Mucosa of rectum (tissue), 2 donors: ENCODE data around the gene NPHP4.

Experiments used
- H3K27ac ChIP-seq, 2 donors: one replicate each; pipeline ENCODE4 v1.7.0; 2013; ENCODE audit warnings: inconsistent platforms in 2 of 2, low read depth in 2 of 2, low read length in 2 of 2
- H3K27me3 ChIP-seq, 2 donors: one replicate each; pipeline ENCODE4 v1.7.0; 2013; ENCODE audit warnings: low read length in 2 of 2; ENCODE audit not compliant: control insufficient read depth in 2 of 2, insufficient read depth in 2 of 2
- H3K36me3 ChIP-seq, 2 donors: one replicate each; pipeline ENCODE4 v1.7.0; 2013; ENCODE audit warnings: low read length in 2 of 2; ENCODE audit not compliant: control insufficient read depth in 2 of 2, insufficient read depth in 2 of 2
- H3K4me1 ChIP-seq, 2 donors: one replicate each; pipeline ENCODE4 v1.7.0; 2013; ENCODE audit warnings: low read length in 2 of 2, mild to moderate bottlenecking in 1 of 2; ENCODE audit not compliant: control insufficient read depth in 2 of 2, insufficient read depth in 2 of 2
- H3K4me3 ChIP-seq, 2 donors: one replicate each; pipeline ENCODE4 v1.7.0; 2013; ENCODE audit warnings: low read length in 2 of 2
- H3K9ac ChIP-seq, 2 donors: one replicate each; pipeline ENCODE4 v1.7.0; 2013; ENCODE audit warnings: low read length in 2 of 2, low read depth in 1 of 2, mild to moderate bottlenecking in 1 of 2
- H3K9me3 ChIP-seq, 2 donors: one replicate each; pipeline ENCODE4 v1.7.0; 2013; ENCODE audit warnings: low read length in 2 of 2; ENCODE audit not compliant: control insufficient read depth in 2 of 2
- donor health status: healthy.
- donor health status: Normal muscosa, but diverticular disease.

The NPHP4 gene

DNA sequence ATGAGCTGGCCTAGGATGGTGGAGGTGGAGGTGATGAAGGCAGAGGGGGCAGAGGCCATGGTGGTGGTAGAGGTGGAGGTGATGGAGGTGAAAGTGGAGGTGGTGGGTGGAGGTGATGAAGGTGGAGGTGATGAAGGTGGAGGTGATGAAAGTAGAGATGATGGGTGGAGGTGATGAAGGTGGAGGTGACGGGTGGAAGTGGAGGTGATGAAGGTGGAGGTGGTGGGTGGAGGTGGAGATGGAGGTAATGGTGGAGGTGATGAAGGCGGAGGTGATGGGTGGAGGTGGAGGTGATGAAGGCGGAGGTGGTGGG lies 19.7 kb upstream of the NPHP4 start:
- H3K4me3 ChIP-seq: no peak overlapping the region
- H3K4me1 ChIP-seq: no peaks in the 10 kb centered on the region
- H3K27ac ChIP-seq: no peak overlapping the region
- H3K9ac ChIP-seq: no peak overlapping the region
- H3K9me3 ChIP-seq: no peaks in the 10 kb centered on the region
- no peaks in the 10 kb centered on the region for H3K36me3 ChIP-seq
- no peaks in the 10 kb centered on the region for H3K27me3 ChIP-seq

DNA sequence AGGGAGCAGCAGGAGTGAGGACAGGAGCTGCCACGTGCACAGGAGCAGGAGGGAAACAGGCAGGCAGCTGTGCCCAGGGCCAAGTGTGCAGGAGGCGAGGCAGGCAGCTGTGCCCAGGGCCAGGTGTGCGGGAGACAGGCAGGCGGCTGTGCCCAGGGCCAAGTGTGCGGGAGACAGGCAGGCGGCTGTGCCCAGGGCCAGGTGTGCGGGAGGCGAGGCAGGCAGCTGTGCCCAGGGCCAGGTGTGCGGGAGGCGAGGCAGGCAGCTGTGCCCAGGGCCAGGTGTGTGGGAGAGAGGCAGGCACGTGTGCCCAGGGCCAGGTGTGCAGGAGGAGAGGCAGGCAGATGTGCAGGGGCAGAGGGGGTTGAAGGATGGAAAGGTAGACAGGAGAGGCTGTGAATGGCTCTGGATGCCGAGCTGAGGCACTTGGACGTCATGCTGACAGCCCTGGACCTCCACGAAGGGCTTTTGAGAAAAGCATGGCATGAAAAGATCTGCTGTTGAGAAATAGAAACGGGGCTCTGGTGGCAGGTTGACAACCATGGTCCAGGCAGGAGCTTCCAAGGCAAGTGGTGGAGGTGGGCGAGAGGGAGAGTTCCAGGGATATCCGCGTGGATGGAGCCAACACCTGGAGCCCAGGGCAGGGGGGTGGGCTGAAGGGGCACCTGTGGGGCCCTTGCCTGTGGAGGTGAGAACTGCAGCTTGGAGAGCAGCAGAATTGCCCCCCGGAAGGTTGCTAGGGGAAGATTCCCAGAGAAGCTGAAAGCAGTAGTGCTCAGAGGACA lies 19.1 kb upstream of the NPHP4 start:
- no peaks in the 10 kb centered on the region for H3K9me3 ChIP-seq
- no peaks in the 10 kb centered on the region for H3K27me3 ChIP-seq
- H3K4me3 ChIP-seq: no peak overlapping the region
- no peak overlapping the region for H3K27ac ChIP-seq
- no peaks in the 10 kb centered on the region for H3K4me1 ChIP-seq
- H3K36me3 ChIP-seq: no peaks in the 10 kb centered on the region
- no peak overlapping the region for H3K9ac ChIP-seq

DNA sequence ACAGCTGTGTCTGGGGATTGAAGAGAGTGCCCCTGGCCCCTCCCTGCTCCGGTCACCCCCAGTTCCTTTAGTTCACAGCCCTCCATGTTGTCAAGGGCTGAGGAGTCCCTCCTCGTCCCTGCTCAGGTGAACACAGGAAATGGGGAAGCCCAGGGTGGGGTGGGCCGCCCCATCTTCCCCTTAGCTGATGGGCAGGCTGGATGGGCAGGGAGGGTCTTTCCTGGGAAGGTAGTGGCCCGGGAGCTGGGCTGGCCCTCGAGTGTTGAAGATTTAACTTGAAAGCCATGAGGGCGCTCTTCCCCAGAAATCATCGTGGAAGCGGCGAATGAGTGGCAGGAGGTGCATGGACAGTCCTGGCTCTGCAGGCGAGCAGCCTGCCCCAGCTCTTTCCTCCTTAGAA lies 18.3 kb upstream of the NPHP4 start:
- no peak overlapping the region for H3K9ac ChIP-seq
- no peak overlapping the region for H3K27ac ChIP-seq
- no peaks in the 10 kb centered on the region for H3K9me3 ChIP-seq
- no peaks in the 10 kb centered on the region for H3K4me1 ChIP-seq
- no peaks in the 10 kb centered on the region for H3K27me3 ChIP-seq
- H3K36me3 ChIP-seq: no peaks in the 10 kb centered on the region
- no peak overlapping the region for H3K4me3 ChIP-seq

DNA sequence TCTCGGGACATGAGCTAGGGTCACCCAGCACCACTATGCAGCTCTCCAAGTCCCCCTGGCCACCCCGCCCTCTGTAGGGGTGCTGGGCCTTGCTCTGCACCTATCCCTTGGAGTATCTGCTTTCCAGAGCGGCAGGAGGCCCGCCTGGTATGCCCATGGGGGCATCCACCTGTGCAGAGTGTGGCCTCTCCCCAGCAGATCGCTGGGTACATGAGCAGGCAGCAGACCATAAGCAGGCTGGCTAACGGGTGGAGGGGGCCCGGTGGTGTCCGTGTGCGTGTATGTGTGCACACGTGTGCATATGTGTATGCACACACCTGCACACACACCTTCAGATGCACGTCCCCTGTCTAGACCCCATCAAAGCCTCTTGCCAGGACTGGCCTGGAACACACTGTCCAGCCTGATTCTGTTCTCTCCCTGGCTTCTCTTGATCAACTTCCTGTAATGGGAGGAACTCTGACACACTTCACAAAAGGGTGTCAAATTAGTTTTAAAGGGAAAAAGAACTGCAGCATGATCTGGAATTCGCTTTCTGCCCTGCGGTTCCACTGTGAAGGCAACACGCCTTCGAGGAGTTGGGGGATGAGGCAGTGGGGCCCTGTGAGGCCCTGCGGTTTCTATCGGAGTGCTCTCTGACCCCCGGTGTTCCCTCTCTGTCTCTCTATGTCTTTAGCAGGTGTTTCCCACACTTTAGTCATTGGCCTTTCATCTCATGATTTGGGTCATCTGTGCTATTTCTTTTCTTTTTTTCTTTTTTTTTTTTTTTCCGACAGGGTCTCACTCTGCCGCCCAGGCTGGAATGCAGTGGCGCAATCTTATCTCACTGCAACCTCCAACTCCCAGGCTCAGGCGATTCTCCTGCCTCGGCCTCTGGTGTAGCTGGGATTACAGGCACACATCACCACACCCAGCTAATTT lies 17.2 kb upstream of the NPHP4 start:
- Histone ChIP-seq H3K27me3 (no peaks in the 10 kb centered on the region), H3K36me3 (no peaks in the 10 kb centered on the region), H3K9me3 (no peaks in the 10 kb centered on the region), H3K4me1 (no peaks in the 10 kb centered on the region), H3K9ac (no peak overlapping the region), H3K4me3 (no peak overlapping the region), H3K27ac (no peak overlapping the region)

DNA sequence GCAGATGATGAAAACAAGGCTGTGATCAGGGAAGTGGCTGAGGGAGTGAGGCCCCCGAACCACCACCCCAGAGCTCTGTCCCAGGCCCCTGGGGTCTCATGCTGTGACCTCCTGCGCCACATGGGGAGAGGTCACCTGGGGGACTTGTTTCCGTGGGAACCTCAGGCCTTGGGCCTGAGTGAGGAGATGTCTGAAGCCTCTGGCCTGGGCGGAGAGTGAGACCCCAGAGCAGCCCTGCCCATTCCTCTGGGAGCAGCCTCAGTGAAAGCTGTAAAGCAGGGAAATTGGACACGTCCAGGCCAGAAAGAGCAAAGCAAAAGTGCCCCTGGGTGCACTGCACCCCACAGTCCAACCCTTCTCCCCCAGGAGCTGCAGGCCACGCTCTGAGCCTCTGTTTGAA lies 16.5 kb upstream of the NPHP4 start:
- no peaks in the 10 kb centered on the region for H3K4me1 ChIP-seq
- no peaks in the 10 kb centered on the region for H3K27me3 ChIP-seq
- no peaks in the 10 kb centered on the region for H3K9me3 ChIP-seq
- no peak overlapping the region for H3K9ac ChIP-seq
- H3K27ac ChIP-seq: no peak overlapping the region
- H3K4me3 ChIP-seq: no peak overlapping the region
- H3K36me3 ChIP-seq: no peaks in the 10 kb centered on the region

DNA sequence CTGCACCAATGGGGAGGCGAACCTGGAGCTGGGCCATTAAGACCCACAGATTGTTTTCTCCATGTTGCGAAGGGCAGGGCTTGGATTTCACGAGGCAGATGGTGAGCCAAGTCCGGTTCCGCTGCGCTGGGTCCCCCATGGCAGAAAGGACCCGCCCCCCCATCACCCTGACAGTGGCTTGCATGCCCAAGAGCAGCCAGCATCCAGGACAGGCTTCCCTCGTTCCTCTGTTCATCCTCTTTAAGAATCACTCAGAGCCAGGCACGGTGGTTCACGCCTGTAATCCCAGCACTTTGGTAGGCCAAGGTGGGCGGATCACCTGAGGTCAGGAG lies 15.8 kb upstream of the NPHP4 start:
- H3K9ac ChIP-seq: no peak overlapping the region
- H3K36me3 ChIP-seq: no peaks in the 10 kb centered on the region
- no peak overlapping the region for H3K27ac ChIP-seq
- H3K27me3 ChIP-seq: no peaks in the 10 kb centered on the region
- H3K4me1 ChIP-seq: no peaks in the 10 kb centered on the region
- no peaks in the 10 kb centered on the region for H3K9me3 ChIP-seq
- no peak overlapping the region for H3K4me3 ChIP-seq

DNA sequence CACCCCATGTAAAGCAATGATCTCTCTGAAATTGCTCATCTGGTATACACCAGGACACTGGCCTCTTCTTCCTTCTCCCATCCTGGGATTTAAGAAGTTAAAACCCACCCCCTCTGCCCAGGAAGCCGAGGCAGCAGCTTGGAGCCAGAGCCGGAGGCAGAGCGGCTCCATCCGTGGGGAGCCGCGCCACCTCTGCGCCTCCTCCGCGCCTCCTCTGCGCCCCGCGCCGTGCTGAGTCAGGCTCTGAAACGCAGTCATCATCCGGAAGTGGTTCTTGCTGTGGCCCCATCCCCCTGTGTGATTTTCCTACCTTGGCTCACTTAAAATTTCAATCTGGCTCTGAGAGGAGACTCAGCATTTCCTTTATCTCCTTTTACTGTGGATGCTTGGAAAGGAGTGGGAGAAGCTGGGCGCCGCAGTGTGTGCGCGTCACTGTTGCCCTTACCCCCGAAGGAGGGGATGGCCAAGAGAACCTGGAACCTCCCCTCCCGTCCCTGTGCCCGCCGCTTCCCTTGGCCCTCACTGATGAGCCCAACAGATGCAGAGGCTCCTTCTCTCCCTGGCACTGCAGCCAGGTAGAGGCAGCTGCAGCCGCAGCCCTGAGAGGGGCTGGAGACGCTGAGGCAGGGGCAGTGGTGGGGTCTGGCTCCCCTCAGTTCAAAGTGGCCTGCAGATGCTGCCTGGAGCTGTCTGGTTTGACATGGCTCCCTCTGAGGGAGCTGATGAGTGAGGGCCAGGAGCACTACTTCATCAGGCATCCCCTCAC lies 15.3 kb upstream of the NPHP4 start:
- no peaks in the 10 kb centered on the region for H3K9me3 ChIP-seq
- H3K27me3 ChIP-seq: no peaks in the 10 kb centered on the region
- no peaks in the 10 kb centered on the region for H3K36me3 ChIP-seq
- no peak overlapping the region for H3K9ac ChIP-seq
- H3K27ac ChIP-seq: no peak overlapping the region
- H3K4me1 ChIP-seq: no peaks in the 10 kb centered on the region
- H3K4me3 ChIP-seq: no peak overlapping the region

DNA sequence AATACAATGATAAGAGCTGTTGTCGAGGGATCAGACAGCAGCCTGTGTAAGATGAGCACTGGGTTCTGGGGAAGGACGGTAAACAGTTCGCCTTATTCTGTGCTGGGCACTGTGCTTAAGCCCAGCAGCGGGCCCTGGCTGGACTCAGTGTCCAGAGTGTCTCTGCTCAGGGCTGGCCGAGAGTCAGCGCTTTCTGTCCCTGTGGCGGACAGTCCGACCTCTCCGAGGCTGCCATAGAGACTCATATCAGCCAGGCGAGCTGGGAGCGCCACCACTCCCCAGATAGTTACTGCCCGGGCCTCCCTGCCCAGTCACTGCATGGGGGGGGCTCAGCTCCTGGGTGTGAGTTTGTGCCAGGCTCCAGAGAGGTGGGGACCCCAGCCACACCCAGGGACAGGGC lies 14.7 kb upstream of the NPHP4 start:
- Histone ChIP-seq H3K4me1 (no peaks in the 10 kb centered on the region), H3K9ac (no peak overlapping the region), H3K27me3 (no peaks in the 10 kb centered on the region), H3K27ac (no peak overlapping the region), H3K36me3 (no peaks in the 10 kb centered on the region), H3K4me3 (no peak overlapping the region), H3K9me3 (no peaks in the 10 kb centered on the region)

DNA sequence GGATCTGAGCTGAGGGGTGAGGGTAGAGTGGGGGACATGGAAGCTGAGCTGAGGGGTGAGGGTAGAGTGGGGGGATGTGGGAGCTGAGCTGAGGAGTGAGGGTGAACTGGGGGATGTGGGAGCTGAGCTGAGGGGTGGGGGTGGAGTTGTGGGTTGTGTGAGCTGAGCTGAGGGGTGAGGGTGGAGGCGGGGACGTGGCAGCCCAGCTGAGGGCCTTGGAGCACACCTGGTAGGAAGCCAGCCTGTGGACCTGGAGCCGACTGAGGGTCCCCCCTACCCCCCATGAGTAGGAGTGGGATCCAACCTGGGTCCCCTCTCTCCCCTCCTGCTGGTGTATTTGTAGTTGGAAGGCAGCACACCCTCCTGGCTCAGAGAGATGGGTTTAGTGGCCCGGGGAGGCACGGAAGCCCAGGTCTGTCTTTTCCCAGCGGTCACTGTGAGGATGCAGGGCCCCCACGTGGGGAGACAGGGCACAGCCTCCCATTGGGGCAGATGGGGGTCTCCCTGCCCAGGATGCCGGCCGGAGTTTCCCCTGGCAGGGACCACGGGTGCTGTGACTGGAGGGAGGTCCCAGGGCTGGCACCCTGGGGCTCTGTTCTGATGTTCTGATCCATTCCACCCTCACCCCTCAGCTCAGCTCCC lies 13.2 kb upstream of the NPHP4 start:
- Histone ChIP-seq H3K4me3 (no peak overlapping the region), H3K9me3 (no peaks in the 10 kb centered on the region), H3K9ac (no peak overlapping the region), H3K27me3 (no peaks in the 10 kb centered on the region), H3K27ac (no peak overlapping the region), H3K36me3 (no peaks in the 10 kb centered on the region), H3K4me1 (no peaks in the 10 kb centered on the region)
